ENCODE measurements around the gene LRMDA.

DNA sequence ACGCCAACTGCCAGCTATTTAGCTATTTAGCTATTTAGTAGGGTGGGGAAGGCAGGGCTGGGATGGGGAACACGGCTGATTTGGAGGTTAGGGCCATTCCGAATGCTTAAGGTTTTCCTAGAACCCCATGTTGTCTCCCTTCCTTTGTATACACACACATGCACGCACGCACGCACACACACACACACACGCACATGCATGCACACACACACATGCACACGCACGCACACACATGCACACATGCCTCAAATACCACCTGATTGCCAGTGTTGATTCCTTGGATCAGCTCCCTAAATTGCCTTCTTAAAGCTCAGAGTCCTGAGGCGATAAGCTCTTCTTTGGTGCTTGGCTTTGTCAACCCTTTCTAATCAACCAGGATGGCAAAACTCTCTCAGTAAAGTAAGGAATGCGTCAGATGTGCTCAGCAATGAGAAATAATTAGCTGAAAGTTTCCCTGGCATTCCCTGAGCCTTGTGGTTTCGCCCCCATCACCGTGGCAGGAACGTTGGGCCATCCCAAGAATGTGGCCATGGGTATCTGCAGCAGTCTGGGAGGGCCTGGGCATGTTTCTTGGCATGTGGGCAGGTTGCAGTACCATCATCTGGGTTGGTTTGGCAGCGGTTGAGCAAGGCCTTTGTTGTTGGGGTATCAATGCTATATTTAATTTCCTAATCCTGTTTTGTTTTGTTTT lies 305.6 kb downstream of the LRMDA start:
- TF ChIP-seq, protein P1, sequence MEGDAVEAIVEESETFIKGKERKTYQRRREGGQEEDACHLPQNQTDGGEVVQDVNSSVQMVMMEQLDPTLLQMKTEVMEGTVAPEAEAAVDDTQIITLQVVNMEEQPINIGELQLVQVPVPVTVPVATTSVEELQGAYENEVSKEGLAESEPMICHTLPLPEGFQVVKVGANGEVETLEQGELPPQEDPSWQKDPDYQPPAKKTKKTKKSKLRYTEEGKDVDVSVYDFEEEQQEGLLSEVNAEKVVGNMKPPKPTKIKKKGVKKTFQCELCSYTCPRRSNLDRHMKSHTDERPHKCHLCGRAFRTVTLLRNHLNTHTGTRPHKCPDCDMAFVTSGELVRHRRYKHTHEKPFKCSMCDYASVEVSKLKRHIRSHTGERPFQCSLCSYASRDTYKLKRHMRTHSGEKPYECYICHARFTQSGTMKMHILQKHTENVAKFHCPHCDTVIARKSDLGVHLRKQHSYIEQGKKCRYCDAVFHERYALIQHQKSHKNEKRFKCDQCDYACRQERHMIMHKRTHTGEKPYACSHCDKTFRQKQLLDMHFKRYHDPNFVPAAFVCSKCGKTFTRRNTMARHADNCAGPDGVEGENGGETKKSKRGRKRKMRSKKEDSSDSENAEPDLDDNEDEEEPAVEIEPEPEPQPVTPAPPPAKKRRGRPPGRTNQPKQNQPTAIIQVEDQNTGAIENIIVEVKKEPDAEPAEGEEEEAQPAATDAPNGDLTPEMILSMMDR (conservative IDR thresholded peaks at IDR 0.05; ENCODE audit: low read length): no peak
- TF ChIP-seq EZH2phosphoT487 (IDR thresholded peaks at IDR 0.05; ENCODE audit: borderline replicate concordance): no peak

Measured in Loucy (cell line).